ENCODE results near the gene LAMA3. TPM values are rescaled to one million over a fixed set of nuclear protein-coding genes. Genes with fewer than 3 reads are reported as not detected.

LAMA3 gene
- total and polyA plus RNA-seq, 12 donors, result 1.6 to 10.2 (median 4.0) TPM

GRCh38 chr18:24003288-24003687 lies 314.0 kb downstream of the LAMA3 start:
- WGBS, 4 donors, result 70 to 78% (median 74%) methylated on average over 3 of the region's 3 CpGs

GRCh38 chr18:24003903-24004640 lies 314.8 kb downstream of the LAMA3 start:
- H3K27ac ChIP-seq, result no peak overlapping the region
- no peak overlapping the region for H3K4me3 ChIP-seq
- no peaks in the 10 kb centered on the region for H3K9me3 ChIP-seq (replicated peaks in 1 of 3)
- H3K36me3 ChIP-seq (replicated peaks in 1 of 2), result no peaks in the 10 kb centered on the region
- WGBS, 4 donors, result 81 to 94% (median 83%) methylated on average over 2 of the region's 2 CpGs
- H3K4me1 ChIP-seq (replicated peaks in 1 of 2), result no peaks in the 10 kb centered on the region
- no peak for DNase-seq
- TF ChIP-seq POLR2A (IDR thresholded peaks at IDR 0.05) (no peak), CTCF (IDR thresholded peaks at IDR 0.05) (no peak)
- intact Hi-C loops (cut with DNase I), result loop anchor here in 1 of 2 donors (10.0 kb wide), 1 partner anchor 121 kb away; no protein-coding TSS in a partner anchor
- H3K27me3 ChIP-seq, result no peaks in the 10 kb centered on the region

More at GRCh38 chr18:24003288-24003687, 314.0 kb downstream of the LAMA3 start:
- Histone ChIP-seq H3K27ac (no peak overlapping the region), H3K9me3 (replicated peaks in 1 of 3) (no peaks in the 10 kb centered on the region), H3K4me3 (no peak overlapping the region), H3K4me1 (replicated peaks in 1 of 2) (no peaks in the 10 kb centered on the region), H3K27me3 (no peaks in the 10 kb centered on the region), H3K36me3 (replicated peaks in 1 of 2) (no peaks in the 10 kb centered on the region)
- DNase-seq, result no peak
- intact Hi-C loops (cut with DNase I), result loop anchor here in 1 of 2 donors (10.0 kb wide), 1 partner anchor 122 kb away; no protein-coding TSS in a partner anchor
- no peak for TF ChIP-seq POLR2A (IDR thresholded peaks at IDR 0.05)
- no peak for TF ChIP-seq CTCF (IDR thresholded peaks at IDR 0.05)

Other genes starting within 250 kb of the LAMA3 start
- 10 to 100 TPM; 22.5 to 85.3 (median 48.2) TPM for gene RIOK3, start 236.2 kb upstream of the LAMA3 start, total RNA-seq
- 10 to 100 TPM; 36.3 to 55.1 (median 45.7) TPM for gene RIOK3, start 236.2 kb upstream of the LAMA3 start, polyA plus RNA-seq
- 10 to 100 TPM; 10.2 to 40.4 (median 22.2) TPM for gene RMC1, start 185.9 kb upstream of the LAMA3 start, total RNA-seq
- 10 to 100 TPM; 25.2 to 61.7 (median 58.6) TPM for gene RMC1, start 185.9 kb upstream of the LAMA3 start, polyA plus RNA-seq
- 1,000 to 10,000 TPM in 1 of 9 donors, 100 to 1,000 TPM in 6, 10 to 100 TPM in 2; 93.6 to 1,631 (median 118) TPM for gene NPC1, start 102.9 kb upstream of the LAMA3 start, total RNA-seq
- gene NPC1, start 102.9 kb upstream of the LAMA3 start, polyA plus RNA-seq, result 100 to 1,000 TPM in 1 of 3 donors, 10 to 100 TPM in 2; 38.3 to 361 (median 71.3) TPM
- 10 to 100 TPM in 5 of 9 donors, 1 to 10 TPM in 4; 5.8 to 24.9 (median 10.4) TPM for gene ANKRD29, start 26.5 kb upstream of the LAMA3 start, total RNA-seq
- 10 to 100 TPM in 1 of 3 donors, 1 to 10 TPM in 2; 5.3 to 20.9 (median 7.6) TPM for gene ANKRD29, start 26.5 kb upstream of the LAMA3 start, polyA plus RNA-seq

Data from adrenal gland (tissue), 12 donors.